Heart left ventricle (tissue), 13 donors: ENCODE data around the gene PHKB.

ENCODE experiments used
- POLR2A ChIP-seq, 2 donors: fragments of 450-650 bp; IDR thresholded peaks; one replicate each; pipeline ENCODE4 v1.6.1; 2017; ENCODE audit warnings: antibody characterized with exemption in 2 of 2, mild to moderate bottlenecking in 2 of 2, moderate library complexity in 2 of 2
- TF ChIP-seq, protein P1 (sequence below), 12 donors: fragments of 200-600 bp; sonication (generic) in 4 of 12; IDR thresholded peaks; one replicate each; pipeline versions ENCODE4 v1.5.0 to v1.8.0; 2018 to 2022; ENCODE audit warnings: antibody characterized with exemption in 12 of 12, mild to moderate bottlenecking in 5 of 12
- donor health status: ischemic (EF 13 %, LVEDD 7.1; RV severe dilation, severe dysfunction).
- donor health status: DM: no; HTN: yes; CAD: no.
- donor health status: DM: no; HTN: no; CAD: no.
- donor health status: ischemic (EF 25% LVEDD 6.9; RV normal size, moderate dysfunction).
- donor health status: ischemic (EF 25% LVEDD 5.7; RV mildly dilated, moderate dysfunction).
- donor health status: ischemic (EF 35%, LVEDD 5.7; RV mildly dilated, moderate dysfunction).
- donor health status: nonischemic (EF 11% LVEDD 7.7; RV severe dilation, severe dysfunction).
- donor health status: DM: yes; HTN: yes; CAD: no.
- donor health status: PGD.
- donor health status: ischemic (EF 29% LVEDD 5.4; RV normal size, mild dysfunction).
- donor health status: nonischemic (EF 23%, LVEDD 6.1; RV moderate dilation, normal function).

- TF ChIP-seq, protein P1, sequence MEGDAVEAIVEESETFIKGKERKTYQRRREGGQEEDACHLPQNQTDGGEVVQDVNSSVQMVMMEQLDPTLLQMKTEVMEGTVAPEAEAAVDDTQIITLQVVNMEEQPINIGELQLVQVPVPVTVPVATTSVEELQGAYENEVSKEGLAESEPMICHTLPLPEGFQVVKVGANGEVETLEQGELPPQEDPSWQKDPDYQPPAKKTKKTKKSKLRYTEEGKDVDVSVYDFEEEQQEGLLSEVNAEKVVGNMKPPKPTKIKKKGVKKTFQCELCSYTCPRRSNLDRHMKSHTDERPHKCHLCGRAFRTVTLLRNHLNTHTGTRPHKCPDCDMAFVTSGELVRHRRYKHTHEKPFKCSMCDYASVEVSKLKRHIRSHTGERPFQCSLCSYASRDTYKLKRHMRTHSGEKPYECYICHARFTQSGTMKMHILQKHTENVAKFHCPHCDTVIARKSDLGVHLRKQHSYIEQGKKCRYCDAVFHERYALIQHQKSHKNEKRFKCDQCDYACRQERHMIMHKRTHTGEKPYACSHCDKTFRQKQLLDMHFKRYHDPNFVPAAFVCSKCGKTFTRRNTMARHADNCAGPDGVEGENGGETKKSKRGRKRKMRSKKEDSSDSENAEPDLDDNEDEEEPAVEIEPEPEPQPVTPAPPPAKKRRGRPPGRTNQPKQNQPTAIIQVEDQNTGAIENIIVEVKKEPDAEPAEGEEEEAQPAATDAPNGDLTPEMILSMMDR (IDR thresholded peaks at IDR 0.05): no peak
- TF ChIP-seq POLR2A (IDR thresholded peaks at IDR 0.05): no peak
Observed at GRCh38 chr16:47636501-47637099, 175.5 kb downstream of the PHKB start.
